Islet precursor cell (in vitro differentiated cells): ENCODE measurements around the gene MICAL2.
A peak's percentile ranks its signal among the peaks of the same experiment; 100 is the strongest.

Experiments used
- DNase-seq: peaks from one replicate; pipeline ENCODE4 v3.0.0-alpha.2; 2018

MICAL2 gene

DNA sequence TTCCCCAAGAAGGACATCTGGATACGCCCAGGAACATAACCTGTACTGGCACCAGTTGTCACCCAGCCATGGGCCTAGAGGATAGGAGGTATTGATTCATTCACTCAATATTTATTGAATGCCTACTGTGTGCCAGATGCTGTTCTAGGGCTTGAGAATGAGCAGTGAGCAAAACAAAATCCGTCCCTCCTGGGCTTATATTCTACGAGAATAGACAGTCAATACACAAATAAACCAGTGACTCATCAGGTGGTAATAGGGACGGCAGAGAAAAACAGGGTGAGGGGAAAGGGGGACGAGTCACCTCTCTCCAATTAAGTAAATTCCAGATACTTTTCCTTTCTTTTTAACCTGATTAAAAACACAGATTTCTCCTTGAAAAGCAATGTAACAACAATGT, 103.5 kb downstream of the MICAL2 start:
- peak; percentile 66 for DNase-seq

DNA sequence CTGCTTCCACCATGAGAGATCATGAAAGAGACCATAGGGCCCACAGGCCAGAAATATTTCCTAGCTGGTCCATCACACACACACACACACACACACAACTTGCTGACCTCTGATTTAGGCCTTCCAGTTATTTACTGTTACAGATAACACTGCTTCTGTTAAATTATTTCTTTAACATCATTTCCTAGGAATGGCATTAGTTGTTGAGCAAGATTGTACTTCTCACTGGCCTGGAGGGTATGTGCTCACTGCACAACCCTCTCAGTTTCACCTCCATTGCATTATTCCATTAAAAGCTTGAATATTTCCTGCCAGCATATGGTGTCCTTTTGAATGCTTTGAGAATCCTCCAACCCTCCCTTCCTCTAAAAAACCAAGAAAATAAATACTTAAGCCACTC, 104.4 kb downstream of the MICAL2 start:
- no peak for DNase-seq

DNA sequence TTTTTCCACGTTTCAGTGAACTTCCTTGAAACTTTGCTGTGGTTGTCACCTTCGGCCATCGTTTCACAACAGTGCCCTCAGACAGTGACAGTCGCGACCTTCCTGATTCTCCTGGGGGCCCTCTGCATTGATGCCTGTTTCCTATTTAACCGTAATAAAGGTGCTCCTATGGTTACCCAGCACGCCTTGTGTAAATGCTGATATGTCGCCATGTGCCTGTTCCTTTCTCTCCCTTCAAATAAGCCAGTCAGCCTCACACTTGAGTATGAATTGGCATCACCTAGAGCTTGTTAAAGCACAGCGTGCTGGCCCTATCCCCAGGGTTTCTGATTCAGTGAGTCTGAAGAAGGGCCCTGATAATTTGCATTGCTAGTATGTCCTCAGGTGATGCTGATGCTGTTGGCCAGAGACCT, 104.8 kb downstream of the MICAL2 start:
- no peak for DNase-seq

GRCh38 chr11:12216041-12216451, 105.7 kb downstream of the MICAL2 start:
- DNase-seq: no peak

- DNase-seq: no peak
Measured at GRCh38 chr11:12216671-12217374, 106.4 kb downstream of the MICAL2 start.

- no peak for DNase-seq
Measured at GRCh38 chr11:12217879-12218278, 107.5 kb downstream of the MICAL2 start.

GRCh38 chr11:12218909-12219308, 108.5 kb downstream of the MICAL2 start:
- no peak for DNase-seq

- DNase-seq: no peak
Measured at GRCh38 chr11:12219757-12220156, 109.4 kb downstream of the MICAL2 start.

- DNase-seq: no peak
Measured at GRCh38 chr11:12220305-12220704, 109.9 kb downstream of the MICAL2 start.

DNA sequence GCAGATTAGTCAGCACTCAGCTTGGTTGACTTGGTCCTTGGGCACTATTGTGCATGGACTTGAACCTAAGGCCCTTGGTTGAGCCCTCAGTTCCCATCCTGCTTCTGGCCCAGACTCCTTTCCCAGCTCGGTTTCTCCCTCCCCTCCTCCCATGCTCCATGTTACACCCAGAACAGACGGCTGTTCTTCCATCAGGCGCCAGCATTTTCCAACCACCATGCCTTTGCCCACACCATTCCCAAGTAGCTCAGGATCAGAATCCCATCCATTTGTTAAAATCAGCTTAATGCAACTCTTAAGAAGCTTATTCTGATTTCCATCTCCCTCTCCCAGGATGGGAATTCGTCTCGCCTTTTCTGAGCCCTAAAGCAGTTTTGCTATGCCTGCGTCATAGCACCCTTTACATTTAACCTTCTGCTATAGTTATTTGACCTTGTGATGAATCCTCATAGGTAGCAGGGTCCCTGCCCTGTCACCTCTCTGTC, 110.7 kb downstream of the MICAL2 start:
- DNase-seq: no peak

DNA sequence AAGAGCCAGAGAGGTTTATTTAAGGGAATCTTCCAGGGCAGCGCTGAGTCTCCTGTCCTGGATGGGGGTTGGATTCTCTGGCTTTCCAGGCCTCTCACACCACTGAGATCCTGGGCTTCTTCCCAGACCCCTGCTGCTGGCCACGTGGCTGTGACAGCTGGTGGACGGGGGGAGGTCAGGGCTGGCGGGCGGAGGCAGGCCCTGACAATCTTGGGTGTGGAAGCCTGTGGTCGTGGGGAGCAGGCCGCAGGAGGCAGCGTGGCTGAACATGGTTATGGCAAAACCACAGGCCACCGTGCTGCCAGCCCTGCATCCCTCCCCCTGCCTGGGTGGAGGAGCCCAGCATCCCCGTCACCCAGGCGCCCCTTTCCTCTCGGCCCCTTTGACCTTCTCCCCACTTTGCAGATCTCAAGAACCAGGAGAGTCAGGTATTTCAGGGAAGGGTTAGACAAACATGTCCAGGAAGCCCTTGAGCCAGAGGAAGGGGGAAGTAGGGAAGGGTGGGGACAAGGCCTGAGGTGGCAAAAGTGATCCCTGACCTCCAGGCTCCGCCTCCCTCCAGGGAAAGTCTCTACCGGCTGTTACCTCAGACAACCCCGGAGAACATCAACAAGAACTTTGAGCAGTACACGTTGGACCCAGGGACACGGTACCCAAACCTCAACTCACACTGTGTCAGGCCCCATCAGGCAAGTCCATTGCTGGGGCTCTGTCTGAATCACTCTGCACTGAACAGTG, 111.8 kb downstream of the MICAL2 start:
- DNase-seq: no peak

DNA sequence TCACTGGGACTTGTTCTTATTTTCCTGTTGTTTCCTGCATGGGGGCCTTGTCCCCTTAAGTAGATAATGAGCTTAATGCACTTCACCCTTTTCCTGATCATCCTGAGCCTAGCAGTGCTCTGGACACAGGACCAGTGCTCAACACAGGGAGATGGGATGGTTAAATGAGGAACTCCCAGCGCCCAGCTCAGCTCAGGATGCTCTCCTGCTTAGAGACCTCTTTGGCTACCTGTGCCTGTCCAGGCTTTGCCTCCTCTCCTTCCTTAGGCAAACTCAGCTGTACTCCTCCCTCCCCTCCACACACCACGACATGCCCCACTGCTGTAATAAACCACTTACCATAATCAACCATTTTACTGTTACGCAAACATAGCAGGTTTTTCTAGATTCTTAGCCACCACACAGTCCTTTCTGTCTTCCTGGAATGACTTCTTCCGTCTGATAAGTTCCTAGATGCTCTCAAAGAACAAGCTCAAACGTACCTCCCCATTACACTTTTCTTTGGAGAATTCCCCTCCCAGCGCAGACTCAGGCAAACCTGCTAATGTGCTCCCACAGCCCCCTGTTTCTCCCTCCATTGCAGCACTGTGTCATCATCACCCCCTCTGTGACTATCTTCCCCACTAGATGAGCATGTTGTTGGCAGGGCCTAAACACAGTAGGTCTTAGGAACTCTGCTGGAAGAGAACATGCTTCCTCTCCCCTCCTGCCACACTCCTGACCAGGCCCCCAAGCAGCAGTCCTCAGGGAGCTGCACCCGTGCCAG, 113.6 kb downstream of the MICAL2 start:
- DNase-seq: peak; percentile 76

DNA sequence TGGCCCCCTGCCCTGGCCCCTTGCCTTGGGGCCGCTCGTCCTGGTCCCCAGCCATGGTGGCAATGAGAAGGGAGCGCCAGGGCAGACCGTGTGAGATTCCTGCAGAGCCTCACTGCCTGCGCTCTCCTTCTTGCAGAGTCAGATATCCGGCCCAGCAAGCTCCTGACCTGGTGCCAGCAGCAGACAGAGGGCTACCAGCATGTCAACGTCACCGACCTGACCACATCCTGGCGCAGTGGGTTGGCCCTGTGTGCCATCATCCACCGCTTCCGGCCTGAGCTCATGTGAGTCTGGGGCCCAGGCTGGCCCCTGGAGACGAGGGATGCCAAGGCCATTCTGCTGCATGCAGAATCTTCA, 114.1 kb downstream of the MICAL2 start:
- no peak for DNase-seq

DNA sequence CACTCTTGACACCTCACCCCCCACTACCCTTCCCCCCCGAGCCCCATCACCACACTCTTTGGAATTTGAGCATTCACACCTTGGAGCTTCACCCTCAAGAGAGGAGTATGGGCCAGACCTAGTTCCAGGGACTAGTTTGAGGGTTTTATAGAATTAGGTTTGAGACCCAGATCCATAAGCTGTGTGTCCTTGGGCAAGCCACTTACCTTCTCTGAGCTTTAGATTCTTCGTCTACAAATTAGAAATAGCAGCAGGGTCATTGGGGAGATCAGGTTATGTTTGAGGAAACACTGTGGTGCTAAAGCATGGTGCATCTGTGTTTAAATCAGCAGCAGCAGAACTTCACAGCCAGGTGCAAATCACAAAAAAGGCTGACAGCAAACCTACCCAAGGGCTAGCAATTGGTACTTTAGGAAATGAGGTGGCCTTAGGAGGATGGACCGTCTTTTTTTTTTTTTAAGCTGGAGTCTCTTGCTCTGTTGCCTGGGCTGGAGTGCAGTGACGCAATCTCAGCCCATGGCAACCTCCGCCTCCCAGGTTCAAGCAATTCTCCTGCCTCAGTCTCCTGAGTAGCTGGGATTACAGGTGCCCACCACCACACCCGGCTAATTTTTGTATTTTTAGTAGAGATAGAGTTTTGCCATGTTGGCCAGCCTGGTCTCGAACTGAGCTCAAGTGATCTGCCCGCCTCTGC, 114.8 kb downstream of the MICAL2 start:
- DNase-seq: no peak

- DNase-seq: no peak
Measured at GRCh38 chr11:12226093-12226492, 115.7 kb downstream of the MICAL2 start.

DNA sequence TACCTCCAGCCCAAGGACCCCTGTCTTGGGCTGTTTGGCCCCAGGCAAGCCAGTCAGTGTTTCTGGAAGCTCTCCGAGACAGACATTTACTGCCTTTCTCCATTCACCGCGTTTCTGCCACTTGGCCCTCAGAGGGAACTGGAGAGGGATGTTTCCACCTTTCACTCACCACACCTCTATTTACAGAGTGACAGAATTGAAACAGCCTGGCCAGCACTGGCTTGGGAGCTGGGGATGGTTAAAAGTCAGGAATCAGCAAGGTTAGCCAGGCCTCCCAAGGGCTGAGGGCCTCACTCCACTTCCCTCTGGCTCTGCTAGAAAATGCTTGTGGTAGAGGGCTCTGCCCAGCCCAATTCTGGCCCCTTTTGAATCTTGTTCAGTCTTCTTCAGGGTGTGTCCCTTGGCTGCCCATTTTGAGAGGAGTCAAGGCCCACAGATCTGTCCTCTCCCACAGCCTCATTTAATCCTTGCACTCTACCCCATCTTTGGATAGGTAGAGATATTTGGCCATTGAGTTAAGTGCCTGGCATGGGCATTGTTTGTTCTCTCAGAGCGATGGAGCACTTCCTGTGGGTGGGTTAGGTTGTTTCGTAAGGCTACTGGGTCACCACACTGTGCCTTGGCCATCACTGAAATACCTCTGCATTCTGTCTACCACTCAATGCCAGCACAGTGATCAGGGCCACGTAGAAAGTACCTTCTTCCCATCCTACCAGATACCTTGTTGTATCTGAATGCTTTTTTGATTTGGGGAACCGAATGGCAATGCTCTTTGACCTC, 119.2 kb downstream of the MICAL2 start:
- no peak for DNase-seq

DNA sequence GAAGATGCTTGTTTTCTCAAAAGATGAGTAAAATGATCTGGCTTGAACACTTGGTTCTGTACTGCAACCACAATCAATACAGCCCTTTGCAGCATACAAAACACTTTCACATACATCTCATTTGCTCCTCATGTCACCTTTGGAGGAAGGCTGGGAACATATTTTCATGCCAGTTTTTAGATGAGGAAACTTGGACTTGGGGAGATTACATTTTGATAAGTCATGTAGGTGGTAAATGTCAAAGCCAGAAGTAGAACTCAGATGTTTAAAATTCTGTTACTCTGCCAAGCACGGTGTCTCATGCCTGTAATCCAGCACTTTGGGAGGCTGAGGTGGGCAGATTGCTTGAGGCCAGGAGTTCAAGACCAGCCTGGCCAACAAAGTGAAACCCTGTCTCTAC, 121.8 kb downstream of the MICAL2 start:
- DNase-seq: no peak

GRCh38 chr11:12232817-12233601, 122.6 kb downstream of the MICAL2 start:
- DNase-seq: no peak

DNA sequence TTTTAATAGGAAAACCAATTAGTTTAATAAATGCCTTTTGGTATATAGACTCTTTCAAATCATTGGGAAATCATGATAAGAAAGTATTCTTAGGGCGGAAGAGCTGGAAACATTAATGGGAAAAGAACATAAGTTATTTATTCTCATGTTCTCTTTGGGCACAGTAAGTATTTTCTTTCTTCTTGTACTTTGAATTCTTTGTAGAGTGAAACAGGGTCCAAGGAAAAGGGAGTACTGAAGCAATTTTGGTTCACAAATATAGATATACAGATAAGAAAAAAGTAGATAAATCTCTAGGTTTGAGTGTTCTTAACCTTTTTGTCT, 123.2 kb downstream of the MICAL2 start:
- DNase-seq: no peak

GRCh38 chr11:12234221-12234620, 123.8 kb downstream of the MICAL2 start:
- DNase-seq: no peak

- no peak for DNase-seq
Measured at GRCh38 chr11:12235080-12235479, 124.7 kb downstream of the MICAL2 start.

GRCh38 chr11:12235553-12235946, 125.2 kb downstream of the MICAL2 start:
- DNase-seq: peak; percentile 66
